ENCODE measurements around the gene DNAH14. TPM values are rescaled to one million over a fixed set of nuclear protein-coding genes. Genes with fewer than 3 reads are reported as not detected.

DNAH14 gene
- total and polyA plus RNA-seq, 2 experiments from 2014 or later = 55.3 to 80.2 TPM

DNA sequence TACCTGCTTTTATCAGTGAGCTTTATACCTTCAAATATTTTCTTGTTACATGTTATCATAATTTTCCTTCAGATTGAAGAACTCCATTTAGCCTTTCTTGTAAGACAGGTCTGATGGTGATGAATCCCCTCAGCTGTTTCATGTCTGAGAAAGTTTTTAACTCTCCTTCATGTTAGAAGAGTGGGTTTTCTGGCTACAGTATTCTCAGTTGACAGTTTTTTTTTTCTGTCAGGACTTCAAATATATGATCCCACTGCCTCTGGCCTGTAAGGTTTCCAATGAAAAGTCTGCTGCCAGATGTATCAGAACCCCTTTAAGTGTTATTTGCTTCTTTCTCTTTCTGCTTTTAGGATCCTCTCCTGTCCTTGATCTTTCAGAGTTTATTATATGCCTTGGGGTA lies 250.2 kb downstream of the DNAH14 start (continued):
- TF ChIP-seq, protein P1, sequence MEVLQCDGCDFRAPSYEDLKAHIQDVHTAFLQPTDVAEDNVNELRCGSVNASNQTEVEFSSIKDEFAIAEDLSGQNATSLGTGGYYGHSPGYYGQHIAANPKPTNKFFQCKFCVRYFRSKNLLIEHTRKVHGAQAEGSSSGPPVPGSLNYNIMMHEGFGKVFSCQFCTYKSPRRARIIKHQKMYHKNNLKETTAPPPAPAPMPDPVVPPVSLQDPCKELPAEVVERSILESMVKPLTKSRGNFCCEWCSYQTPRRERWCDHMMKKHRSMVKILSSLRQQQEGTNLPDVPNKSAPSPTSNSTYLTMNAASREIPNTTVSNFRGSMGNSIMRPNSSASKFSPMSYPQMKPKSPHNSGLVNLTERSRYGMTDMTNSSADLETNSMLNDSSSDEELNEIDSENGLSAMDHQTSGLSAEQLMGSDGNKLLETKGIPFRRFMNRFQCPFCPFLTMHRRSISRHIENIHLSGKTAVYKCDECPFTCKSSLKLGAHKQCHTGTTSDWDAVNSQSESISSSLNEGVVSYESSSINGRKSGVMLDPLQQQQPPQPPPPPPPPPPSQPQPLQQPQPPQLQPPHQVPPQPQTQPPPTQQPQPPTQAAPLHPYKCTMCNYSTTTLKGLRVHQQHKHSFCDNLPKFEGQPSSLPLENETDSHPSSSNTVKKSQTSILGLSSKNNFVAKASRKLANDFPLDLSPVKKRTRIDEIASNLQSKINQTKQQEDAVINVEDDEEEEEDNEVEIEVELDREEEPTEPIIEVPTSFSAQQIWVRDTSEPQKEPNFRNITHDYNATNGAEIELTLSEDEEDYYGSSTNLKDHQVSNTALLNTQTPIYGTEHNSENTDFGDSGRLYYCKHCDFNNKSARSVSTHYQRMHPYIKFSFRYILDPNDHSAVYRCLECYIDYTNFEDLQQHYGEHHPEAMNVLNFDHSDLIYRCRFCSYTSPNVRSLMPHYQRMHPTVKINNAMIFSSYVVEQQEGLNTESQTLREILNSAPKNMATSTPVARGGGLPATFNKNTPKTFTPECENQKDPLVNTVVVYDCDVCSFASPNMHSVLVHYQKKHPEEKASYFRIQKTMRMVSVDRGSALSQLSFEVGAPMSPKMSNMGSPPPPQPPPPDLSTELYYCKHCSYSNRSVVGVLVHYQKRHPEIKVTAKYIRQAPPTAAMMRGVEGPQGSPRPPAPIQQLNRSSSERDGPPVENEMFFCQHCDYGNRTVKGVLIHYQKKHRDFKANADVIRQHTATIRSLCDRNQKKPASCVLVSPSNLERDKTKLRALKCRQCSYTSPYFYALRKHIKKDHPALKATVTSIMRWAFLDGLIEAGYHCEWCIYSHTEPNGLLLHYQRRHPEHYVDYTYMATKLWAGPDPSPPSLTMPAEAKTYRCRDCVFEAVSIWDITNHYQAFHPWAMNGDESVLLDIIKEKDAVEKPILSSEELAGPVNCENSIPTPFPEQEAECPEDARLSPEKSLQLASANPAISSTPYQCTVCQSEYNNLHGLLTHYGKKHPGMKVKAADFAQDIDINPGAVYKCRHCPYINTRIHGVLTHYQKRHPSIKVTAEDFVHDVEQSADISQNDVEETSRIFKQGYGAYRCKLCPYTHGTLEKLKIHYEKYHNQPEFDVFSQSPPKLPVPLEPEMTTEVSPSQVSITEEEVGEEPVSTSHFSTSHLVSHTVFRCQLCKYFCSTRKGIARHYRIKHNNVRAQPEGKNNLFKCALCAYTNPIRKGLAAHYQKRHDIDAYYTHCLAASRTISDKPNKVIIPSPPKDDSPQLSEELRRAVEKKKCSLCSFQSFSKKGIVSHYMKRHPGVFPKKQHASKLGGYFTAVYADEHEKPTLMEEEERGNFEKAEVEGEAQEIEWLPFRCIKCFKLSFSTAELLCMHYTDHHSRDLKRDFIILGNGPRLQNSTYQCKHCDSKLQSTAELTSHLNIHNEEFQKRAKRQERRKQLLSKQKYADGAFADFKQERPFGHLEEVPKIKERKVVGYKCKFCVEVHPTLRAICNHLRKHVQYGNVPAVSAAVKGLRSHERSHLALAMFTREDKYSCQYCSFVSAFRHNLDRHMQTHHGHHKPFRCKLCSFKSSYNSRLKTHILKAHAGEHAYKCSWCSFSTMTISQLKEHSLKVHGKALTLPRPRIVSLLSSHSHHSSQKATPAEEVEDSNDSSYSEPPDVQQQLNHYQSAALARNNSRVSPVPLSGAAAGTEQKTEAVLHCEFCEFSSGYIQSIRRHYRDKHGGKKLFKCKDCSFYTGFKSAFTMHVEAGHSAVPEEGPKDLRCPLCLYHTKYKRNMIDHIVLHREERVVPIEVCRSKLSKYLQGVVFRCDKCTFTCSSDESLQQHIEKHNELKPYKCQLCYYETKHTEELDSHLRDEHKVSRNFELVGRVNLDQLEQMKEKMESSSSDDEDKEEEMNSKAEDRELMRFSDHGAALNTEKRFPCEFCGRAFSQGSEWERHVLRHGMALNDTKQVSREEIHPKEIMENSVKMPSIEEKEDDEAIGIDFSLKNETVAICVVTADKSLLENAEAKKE (CRISPR knock-in tag; IDR thresholded peaks at IDR 0.05) = no peak
- TF ChIP-seq JUNB (IDR thresholded peaks at IDR 0.05; ENCODE audit: unreplicated experiment) (no peak), ZNF114 (CRISPR knock-in tag; IDR thresholded peaks at IDR 0.05) (no peak), EZH2phosphoT487 (IDR thresholded peaks at IDR 0.05; ENCODE audit: unreplicated experiment) (no peak), POLR2AphosphoS5 (IDR thresholded peaks at IDR 0.05; ENCODE audit: low read depth) (no peak), CREB1 (CRISPR knock-in tag; IDR thresholded peaks at IDR 0.05; ENCODE audit: low read depth) (no peak), NANOG (IDR thresholded peaks at IDR 0.05; ENCODE audit: borderline replicate concordance) (no peak)
- TF ChIP-seq, protein P2, sequence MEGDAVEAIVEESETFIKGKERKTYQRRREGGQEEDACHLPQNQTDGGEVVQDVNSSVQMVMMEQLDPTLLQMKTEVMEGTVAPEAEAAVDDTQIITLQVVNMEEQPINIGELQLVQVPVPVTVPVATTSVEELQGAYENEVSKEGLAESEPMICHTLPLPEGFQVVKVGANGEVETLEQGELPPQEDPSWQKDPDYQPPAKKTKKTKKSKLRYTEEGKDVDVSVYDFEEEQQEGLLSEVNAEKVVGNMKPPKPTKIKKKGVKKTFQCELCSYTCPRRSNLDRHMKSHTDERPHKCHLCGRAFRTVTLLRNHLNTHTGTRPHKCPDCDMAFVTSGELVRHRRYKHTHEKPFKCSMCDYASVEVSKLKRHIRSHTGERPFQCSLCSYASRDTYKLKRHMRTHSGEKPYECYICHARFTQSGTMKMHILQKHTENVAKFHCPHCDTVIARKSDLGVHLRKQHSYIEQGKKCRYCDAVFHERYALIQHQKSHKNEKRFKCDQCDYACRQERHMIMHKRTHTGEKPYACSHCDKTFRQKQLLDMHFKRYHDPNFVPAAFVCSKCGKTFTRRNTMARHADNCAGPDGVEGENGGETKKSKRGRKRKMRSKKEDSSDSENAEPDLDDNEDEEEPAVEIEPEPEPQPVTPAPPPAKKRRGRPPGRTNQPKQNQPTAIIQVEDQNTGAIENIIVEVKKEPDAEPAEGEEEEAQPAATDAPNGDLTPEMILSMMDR (conservative IDR thresholded peaks at IDR 0.05; ENCODE audit: low read depth in 2 of 2) = no peak

DNA sequence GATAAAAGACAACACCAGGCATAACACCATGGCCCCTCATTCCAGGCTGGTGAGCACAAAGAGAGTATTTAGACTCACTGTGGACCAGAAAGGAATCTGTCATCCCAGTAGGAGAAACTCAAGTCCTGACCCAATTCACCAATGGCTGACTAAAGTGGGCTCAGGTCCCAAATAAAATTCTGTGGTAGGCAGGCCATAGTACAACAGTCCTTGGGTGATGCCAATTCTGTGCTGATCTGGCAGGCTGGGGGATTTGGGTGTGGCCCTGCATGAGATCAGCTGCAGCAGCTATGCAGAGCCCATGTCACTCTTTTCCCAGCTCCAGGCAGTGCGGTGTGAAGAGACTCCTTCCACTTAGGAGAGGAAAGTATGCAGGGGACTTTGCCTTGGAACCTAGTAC lies 253.2 kb downstream of the DNAH14 start:
- Histone ChIP-seq H3K27ac (ENCODE audit: low read depth) (no peak overlapping the region), H3K27me3 (ENCODE audit: insufficient read depth) (no peaks in the 10 kb centered on the region), H4K20me1 (replicated peaks; ENCODE audit: insufficient read depth) (no peaks in the 10 kb centered on the region), H3K4me3 (no peak overlapping the region), H3K9me2 (ENCODE audit: insufficient read depth) (no peaks in the 10 kb centered on the region), H3K4me1 (ENCODE audit: insufficient read depth) (no peaks in the 10 kb centered on the region), H2AFZ (no peak overlapping the region), H3K4me2 (no peak overlapping the region), H3K36me3 (ENCODE audit: insufficient read depth) (peaks cover 12% of the 10 kb centered on the region; the same call in 1 of the 2 replicates), H3F3A (replicated peaks; ENCODE audit: low read depth) (no peaks in the 10 kb centered on the region), H3K79me2 (replicated peaks; ENCODE audit: insufficient read depth) (no peaks in the 10 kb centered on the region)
- no peaks in the 10 kb centered on the region for H3K27me3 Mint-ChIP-seq (ENCODE audit: insufficient read depth, low read depth, poor library complexity)
- no peaks in the 10 kb centered on the region; the same call in 2 of the 3 replicates for H3K4me1 Mint-ChIP-seq
- H3K36me3 Mint-ChIP-seq (ENCODE audit: low read depth) = peaks cover 24% of the 10 kb centered on the region
- H3K4me3 Mint-ChIP-seq = no peak overlapping the region
- peaks cover 31% of the 10 kb centered on the region for H3K9me3 Mint-ChIP-seq
- DNase-seq (ENCODE audit: low spot score) (no peak), ATAC-seq (no peak)
- no peak overlapping the region for H3K27ac Mint-ChIP-seq
- TF ChIP-seq ZNF114 (CRISPR knock-in tag; IDR thresholded peaks at IDR 0.05) (no peak), NANOG (IDR thresholded peaks at IDR 0.05; ENCODE audit: borderline replicate concordance) (no peak)
- TF ChIP-seq, protein P3, sequence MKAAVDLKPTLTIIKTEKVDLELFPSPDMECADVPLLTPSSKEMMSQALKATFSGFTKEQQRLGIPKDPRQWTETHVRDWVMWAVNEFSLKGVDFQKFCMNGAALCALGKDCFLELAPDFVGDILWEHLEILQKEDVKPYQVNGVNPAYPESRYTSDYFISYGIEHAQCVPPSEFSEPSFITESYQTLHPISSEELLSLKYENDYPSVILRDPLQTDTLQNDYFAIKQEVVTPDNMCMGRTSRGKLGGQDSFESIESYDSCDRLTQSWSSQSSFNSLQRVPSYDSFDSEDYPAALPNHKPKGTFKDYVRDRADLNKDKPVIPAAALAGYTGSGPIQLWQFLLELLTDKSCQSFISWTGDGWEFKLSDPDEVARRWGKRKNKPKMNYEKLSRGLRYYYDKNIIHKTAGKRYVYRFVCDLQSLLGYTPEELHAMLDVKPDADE (IDR thresholded peaks at IDR 0.05) = no peak
- TF ChIP-seq, protein P2 (conservative IDR thresholded peaks at IDR 0.05; ENCODE audit: low read depth in 2 of 2) = no peak
- TF ChIP-seq, protein P4, sequence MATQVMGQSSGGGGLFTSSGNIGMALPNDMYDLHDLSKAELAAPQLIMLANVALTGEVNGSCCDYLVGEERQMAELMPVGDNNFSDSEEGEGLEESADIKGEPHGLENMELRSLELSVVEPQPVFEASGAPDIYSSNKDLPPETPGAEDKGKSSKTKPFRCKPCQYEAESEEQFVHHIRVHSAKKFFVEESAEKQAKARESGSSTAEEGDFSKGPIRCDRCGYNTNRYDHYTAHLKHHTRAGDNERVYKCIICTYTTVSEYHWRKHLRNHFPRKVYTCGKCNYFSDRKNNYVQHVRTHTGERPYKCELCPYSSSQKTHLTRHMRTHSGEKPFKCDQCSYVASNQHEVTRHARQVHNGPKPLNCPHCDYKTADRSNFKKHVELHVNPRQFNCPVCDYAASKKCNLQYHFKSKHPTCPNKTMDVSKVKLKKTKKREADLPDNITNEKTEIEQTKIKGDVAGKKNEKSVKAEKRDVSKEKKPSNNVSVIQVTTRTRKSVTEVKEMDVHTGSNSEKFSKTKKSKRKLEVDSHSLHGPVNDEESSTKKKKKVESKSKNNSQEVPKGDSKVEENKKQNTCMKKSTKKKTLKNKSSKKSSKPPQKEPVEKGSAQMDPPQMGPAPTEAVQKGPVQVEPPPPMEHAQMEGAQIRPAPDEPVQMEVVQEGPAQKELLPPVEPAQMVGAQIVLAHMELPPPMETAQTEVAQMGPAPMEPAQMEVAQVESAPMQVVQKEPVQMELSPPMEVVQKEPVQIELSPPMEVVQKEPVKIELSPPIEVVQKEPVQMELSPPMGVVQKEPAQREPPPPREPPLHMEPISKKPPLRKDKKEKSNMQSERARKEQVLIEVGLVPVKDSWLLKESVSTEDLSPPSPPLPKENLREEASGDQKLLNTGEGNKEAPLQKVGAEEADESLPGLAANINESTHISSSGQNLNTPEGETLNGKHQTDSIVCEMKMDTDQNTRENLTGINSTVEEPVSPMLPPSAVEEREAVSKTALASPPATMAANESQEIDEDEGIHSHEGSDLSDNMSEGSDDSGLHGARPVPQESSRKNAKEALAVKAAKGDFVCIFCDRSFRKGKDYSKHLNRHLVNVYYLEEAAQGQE (IDR thresholded peaks at IDR 0.05; ENCODE audit: unreplicated experiment) = no peak

Measured in GM23338 (cell line).